GM12873 (cell line): ENCODE measurements around the gene PHOSPHO1.

ENCODE experiments used
- TF ChIP-seq, protein P1 (sequence below): IDR thresholded peaks from 2 replicates; pipeline ENCODE4 v1.5.1; 2012; ENCODE audit warnings: low read depth, mild to moderate bottlenecking, moderate library complexity, low read length, control low read depth; ENCODE audit not compliant: insufficient read depth; ENCODE audit errors: missing control alignments

PHOSPHO1 gene

DNA sequence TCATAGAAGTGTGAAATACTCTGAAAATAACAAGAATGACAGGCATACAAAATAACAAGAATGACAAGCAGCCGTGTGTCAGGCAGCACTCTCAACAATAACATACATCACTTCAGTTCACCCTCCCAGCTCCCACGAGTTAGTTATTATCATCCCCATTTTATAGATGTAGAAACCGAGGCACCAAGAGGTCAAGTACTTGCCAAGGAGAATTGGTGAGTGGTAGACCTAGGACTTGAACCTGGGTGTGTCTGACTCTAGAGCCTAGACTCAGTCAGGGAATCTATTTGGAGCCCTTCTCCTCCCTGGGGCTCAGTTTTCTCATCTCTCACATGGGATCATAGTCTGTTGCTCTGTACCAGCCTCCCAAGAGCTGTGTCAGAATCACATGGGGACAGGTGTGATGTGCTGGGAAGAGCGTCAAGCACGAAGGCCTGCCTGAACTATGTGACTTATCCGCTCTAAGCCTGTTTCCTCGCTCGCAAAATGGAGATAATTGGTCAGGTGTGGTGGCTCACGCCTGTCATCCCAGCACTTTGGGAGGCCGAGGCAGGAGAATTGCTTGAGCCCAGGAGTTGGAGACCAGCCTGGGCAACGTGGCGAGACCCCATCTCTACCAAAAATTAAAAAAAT lies 19.4 kb upstream of the PHOSPHO1 start:
- TF ChIP-seq, protein P1, sequence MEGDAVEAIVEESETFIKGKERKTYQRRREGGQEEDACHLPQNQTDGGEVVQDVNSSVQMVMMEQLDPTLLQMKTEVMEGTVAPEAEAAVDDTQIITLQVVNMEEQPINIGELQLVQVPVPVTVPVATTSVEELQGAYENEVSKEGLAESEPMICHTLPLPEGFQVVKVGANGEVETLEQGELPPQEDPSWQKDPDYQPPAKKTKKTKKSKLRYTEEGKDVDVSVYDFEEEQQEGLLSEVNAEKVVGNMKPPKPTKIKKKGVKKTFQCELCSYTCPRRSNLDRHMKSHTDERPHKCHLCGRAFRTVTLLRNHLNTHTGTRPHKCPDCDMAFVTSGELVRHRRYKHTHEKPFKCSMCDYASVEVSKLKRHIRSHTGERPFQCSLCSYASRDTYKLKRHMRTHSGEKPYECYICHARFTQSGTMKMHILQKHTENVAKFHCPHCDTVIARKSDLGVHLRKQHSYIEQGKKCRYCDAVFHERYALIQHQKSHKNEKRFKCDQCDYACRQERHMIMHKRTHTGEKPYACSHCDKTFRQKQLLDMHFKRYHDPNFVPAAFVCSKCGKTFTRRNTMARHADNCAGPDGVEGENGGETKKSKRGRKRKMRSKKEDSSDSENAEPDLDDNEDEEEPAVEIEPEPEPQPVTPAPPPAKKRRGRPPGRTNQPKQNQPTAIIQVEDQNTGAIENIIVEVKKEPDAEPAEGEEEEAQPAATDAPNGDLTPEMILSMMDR: no peak

DNA sequence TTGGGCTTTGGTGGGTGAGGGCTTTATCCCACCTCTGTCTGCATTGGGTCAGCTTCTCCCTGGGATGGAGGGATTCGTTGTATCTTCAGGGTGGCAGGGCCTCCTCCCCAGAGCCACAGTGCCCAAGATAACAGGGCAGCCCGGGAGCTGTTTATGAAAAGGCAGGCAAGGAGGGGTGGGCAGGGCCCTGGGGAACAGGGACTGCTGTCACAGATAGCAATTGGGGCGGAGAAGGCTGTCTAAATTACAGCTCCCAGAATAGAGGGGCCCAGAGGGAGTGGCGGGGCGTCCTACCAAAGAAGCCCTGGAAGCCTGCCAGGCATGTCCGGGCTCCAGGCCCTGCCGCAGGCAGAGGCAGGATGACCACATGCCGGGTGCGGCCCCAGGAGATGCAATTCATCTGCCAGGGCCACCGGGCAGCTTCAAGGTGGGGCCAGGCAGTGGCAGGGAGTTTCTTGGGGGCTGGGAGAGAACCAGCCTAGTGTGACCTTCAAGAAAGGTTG lies 18.8 kb upstream of the PHOSPHO1 start:
- TF ChIP-seq, protein P1: no peak

DNA sequence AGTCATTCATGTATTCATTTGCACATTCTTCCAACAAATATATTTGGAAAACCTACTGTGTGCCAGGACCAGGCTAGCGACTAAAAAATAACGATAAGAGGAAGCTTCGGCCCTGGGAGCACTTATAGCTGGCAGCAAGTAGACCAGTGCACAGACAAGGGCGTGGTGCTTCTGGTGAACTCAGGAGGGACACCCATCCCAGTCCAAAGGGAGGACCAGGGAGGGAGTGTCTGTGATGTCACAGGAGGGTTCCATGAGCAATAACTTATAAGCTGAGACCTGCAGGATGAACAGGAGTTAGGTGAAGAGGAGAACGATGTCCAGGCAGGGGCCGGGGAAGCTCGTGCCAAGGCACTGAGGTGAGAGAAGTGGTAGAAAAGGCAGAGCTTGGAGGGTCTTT lies 17.4 kb upstream of the PHOSPHO1 start:
- TF ChIP-seq, protein P1: no peak

DNA sequence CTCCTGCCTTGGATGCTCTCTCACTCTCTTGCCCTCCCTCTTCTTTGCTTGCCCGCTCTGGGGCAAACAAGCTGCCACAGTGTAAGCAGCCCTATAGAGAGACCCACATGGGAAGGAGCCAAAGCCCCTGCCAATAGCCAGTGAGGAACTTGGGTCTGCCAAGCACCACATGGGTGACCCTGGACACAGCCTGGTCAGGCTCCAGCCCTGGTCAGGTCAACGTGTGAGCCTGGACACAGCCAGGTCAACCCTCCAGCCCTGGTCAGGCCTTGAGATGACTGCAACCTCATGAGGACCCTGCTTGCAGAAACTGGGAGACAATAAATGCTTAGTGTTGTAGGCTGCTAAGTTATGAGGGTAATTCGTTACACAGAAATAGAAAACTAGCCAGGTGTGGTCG lies 14.3 kb upstream of the PHOSPHO1 start:
- TF ChIP-seq, protein P1: no peak

DNA sequence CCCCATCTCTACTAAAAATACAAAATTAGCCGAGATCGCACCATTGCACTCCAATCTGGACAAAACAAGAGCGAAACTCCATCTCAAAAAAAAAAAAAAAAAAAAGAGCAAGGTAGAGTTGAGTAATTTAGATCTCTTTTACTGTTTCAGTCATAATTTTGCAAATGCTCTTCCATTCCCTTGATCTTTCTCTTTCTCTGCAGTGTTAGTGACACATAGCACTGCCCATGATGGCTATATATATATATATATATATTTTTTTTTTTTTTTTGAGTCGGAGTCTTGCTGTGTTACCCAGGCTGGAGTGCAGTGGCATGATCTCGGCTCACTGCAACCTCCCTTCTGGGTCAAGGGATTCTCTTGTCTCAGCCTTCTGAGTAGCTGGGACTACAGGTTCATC lies 12.2 kb upstream of the PHOSPHO1 start:
- TF ChIP-seq, protein P1: no peak

DNA sequence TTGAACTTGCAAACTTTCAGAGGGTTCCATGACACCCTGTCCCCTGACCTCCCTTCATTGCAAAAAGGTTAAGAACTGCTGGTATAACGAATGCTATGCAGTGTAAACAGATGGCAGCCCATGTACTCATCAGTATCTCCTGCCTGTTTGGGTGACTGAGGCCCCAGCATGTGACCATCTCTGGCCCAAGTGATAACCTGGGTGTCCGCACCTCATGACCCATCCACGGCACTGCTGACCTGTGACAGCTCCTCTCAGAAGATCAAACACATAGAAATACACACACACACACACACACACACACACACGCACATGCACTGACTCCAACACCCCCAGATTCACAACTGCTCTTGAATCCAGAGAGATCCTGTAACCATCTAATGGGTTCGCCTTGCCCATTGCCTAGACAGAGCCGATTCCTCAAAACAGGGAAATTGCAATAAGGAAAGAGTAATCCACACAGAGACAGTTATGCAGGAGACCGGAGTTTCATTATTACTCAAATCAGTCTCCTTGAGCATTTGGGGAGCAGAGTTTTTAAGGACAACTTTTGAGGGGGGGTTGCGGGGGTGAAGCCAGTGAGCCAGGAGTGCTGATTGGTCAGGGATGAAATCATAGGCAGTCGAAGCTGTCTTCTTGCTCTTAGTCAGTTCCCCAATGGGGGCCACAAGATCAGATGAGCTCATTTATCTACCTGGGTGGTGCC lies 11.3 kb upstream of the PHOSPHO1 start:
- TF ChIP-seq, protein P1: no peak

DNA sequence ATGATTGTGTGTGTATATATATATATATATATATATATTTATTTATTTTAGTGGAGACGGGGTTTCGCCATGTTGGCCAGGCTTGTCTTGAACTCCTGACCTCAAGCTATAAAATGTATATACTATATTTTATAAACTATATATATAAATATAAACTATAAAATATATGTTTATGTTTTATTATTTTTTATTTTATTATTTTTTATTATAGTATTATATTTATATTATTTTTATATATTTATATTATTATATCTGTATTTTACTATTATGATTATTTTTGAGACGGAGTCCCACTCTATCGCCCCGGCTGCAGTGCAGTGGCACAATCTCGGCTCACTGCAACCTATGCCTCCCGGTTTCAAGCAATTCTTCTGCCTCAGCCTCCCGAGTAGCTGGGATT lies 10.5 kb upstream of the PHOSPHO1 start:
- TF ChIP-seq, protein P1: no peak
